GM21381 (cell line): ENCODE measurements around the gene ASL.
"Not testable (repeated sequence)": the region's sequence is repeated elsewhere in the genome, so short reads cannot be mapped to it uniquely, and the experiment has no call there.

ENCODE experiments used
- ATAC-seq: cut with Tn5 transposase; IDR thresholded peaks from one replicate; pipeline ENCODE4 v1.9.1; 2021; ENCODE audit warnings: mild to moderate bottlenecking, moderate library complexity; ENCODE audit not compliant: unreplicated experiment

The ASL gene

DNA sequence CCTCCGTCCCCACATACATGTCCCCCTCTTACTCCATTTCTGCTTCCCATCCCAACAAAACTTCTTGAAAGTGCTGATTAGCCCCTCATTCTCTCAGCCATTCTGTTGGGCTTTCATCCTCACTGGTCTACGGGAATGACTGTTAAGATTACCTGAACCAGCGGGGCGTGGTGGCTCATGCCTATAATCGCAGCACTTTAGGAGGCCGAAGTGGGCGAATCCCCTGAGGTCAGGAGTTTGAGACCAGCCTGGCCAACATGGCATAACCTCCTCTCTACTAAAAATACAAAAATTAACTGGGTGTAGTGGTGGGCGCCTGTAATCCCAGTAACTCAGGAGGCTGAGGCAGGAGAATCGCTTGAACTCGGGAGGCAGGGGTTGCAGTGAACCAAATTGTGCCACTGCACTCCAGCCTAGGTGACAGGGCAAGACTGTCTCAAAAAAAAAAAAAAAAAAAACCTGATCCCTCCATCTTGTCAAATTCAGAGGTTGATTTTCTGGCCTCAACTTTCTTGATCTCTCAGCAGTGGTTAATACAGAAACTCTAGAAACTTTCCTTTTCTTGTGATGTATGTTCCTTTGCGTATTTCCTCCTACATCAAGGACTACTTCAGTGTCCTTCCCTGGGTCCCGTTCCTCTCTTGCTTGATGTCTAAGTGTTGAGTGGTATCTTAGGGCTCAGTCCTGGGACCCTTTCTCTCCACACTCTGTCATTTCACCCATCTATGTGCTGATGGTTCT is 41.2 kb downstream of the ASL start:
- ATAC-seq = not testable (repeated sequence)

DNA sequence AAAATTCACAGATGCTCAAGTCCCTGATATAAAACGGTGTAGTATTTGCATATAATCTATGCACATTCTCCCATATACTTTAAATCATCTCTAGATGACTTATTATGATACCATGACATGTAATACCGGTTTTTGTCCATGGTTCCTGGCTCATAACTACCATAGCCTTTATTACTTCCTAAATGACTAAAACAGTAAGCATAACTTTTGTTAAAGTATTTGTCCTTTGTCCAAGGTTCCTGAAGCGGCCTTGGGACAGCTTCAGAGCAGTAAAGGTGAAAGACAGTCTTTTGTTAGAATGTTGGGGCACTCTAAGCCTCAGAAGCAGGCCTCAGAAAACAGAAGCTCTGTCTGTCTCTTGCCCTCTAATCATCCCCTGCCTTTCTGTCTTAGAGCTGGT is 43.0 kb downstream of the ASL start:
- ATAC-seq = no peak

DNA sequence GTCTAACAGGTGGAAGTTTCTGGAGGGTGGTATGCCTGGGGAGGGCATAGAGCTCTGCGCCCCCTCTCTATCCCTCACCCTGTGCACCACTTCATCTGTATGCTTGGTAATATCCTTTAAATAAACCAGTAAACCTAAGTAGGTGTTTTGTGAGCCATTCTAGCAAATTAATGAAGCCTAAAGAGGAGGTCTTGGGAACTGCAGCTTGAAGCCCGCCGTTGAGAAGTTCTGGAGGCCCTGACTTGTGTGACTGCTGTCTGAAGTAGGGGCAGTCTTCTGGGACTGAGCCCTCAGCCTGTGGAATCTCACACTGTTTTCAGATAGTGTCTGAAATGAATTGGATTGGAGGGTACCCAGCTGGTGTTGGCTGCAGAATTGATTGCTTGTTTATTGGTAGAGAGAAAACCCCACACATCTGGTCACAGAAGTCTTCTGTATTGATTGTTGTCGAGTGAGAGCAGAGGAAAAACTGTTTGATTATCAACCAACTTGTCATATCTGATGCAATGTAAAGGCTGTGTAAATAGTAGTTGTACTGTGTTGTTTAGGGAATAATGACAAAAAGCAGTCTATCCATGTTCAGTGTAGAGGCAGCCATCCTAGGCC is 43.7 kb downstream of the ASL start:
- ATAC-seq = no peak

DNA sequence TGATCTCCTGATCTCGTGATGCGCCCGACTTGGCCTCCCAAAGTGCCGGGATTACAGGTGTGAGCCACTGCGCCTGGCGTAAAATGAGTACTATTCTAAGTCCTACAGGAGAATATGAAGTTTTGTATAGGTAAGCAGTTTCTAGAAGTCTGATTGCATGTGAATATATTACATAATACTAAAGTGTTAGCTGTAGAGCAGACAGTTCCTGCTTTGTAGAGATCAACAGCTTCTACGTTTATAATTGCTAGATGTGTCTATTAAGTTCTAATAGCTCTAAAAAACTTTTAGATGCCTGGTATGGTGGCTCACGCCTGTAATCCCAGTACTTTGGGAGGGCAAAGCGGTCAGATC is 47.5 kb downstream of the ASL start:
- ATAC-seq = no peak

DNA sequence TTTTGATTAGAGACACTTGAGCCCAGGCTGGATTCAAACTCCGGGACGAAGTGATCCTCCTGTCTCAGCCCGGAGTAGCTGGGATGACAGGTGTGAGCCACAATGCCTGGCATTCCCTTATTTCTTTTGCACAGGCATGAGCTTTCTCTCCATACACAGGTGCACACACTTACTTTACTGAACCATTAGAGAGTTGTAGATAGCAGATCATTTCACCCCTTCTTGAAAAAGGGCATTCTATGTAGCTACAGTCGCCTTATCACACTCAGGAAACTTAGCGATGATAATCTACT is 48.9 kb downstream of the ASL start:
- not testable (repeated sequence) for ATAC-seq

DNA sequence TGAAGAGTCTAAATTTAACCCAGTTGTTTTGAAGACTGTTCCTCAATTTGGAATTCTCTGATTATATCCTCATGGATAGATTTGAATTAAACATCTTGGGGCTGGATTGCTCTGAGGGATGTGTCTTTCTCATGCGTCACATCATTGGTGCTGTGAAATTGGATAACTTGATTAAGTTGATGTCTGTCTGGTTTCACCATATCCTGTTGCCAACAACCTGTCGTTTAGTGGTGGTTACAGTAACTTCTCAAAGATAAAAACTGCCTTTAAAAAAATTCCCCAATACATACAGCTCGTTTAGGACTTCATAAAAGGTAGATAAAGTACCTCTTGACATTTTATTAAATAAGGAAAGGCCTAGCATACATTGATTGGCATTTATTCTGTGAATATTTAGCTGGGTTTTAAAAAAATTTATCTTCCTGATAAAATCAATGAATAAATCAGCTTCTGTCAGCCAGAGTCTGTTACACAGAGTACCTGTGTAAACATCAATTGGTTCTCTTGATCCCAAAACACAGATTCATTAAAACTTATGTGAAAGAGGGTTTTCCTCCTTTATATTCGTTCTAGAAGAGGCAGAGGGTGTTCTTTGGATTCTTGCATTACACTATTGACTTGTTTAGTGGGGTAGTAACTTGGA is 49.6 kb downstream of the ASL start:
- ATAC-seq = no peak

DNA sequence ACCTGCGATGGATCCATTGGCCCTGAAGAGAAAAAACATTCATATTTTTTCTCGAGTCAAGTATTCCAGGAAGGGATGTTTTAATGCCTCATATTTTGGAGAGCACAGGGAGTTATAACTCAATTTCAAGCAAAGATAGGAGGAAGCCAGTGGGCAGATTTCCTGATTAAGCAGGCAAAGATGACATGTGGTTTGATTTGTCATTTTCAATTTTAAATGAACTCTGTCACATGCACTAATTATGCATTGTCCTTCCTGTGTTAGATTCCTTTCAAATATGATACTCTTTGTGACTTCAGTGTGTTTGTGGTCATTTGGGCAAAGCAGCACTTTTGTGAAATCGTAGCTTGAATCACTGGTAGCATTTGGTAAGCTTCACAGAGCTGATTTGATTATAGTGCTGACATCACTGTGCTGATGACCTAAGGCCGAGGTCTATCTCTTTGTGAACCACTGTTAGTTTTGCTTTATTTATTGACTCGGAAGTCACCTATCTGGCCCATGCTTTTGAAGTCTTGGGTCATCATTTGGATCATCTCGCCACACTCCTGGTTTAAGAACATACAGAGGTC is 50.2 kb downstream of the ASL start:
- not testable (repeated sequence) for ATAC-seq

DNA sequence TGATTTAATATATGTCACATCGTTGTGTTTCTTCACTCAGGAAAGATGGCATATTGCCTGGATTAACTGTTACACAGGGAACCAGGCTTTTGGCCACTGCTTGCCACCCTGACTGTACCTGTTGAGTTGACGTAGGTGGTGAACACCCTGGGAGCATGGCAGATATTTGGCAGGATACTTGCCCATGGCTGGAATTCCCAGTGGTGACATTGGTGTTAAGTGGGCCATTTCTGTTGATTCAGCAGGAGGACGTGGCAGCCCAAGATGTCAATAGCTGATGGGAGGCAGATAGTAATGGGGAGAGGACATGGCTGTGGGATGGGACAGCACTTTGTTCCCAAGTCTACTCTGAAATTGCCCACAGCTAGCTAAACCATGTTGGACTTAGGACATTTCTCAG is 51.6 kb downstream of the ASL start:
- not testable (repeated sequence) for ATAC-seq

DNA sequence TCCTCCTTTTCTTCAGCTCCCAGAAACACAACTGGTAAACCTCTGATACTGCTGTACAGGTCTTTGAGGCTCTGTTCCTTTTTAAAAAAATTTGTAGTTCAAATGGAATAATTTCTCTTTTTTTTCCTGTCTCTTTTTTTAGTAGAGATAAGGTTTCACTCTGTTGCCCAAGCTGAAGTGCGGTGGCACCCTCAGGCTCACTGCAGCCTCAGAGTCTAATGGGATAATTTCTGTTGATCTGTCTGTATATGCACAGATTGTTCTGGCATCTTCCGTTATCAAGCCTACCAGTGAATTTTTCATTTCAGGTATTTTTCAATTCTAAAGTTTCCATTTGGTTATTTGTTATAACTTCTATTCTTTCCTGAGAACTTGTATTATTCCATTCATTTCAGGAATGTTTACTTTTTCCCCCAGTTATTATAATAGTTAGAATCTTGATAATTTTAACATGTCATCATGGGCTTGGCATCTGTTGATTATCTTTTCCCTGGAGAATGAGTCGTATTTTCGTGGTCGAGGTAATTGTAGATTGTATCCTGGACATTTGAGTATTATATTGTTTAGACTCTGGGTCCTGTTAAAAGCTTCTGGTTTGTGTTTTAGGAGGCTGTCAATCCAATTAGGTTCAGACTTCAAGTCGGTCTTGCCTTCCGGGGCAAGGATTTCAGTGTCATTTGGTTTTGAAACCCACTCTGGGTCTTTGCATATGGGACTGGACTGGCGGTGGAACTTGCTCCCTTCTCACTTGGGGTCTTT is 63.6 kb downstream of the ASL start:
- ATAC-seq = no peak

DNA sequence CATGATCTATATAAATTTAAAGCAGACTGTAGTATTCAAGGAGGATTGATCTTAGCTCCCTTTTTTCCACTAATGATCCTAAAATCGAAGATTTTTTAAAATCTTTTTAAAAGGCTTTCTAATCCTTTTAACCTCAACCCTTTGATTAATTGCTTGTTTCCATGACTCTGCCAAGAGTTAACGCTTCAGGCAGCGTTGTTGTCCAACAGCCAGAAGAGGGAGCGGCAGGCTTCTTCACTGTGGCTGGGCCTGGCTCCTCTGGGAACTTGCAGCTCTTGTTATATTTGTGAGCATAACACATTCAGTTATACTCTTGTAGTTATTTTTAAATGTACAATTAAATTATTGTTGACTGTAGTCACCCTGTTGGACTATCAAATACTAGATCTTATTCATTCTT is 65.3 kb downstream of the ASL start:
- no peak for ATAC-seq

DNA sequence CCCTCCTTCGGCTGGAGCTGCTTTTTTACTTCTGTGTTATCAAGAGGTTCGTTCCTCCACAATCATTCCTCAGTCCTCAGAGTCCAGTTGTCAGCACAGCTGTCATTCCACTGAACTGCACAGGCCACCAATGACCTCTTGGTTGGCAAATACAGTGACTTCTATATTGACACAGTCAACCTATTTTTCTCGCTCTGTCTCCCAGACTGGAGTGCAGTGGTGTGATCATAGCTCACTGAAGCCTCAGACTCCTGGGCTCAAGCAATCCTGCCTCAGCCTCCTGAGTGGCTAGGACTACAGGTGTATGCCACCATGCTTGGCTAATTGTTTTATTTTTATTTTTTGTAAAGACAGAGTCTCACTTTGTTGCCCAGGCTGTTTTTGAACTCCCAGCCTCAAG is 66.7 kb downstream of the ASL start:
- no peak for ATAC-seq

DNA sequence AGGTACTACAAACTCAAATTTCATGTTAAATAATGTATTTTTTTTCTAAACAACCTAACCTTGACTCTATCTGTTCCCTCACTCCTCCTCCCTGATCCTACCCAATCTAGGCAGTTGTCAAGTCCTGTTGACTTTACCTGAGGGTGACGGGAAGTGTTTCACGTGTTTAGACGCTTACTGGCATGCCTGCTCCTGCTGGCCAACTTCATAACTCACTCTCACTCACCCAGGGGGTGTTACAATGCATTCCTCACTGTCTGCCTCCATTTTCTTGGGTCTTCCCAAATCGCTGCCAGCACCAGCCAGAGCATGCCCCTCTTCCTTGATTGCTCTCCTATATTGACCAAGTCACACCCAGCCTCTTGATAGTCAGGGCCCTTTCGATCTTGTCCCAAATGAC is 67.4 kb downstream of the ASL start:
- ATAC-seq = no peak
